Stimulated activated CD4-positive, alpha-beta T cell treated with anti-CD3 and anti-CD28 coated beads, Interleukin-4, amount 100 ng/mL, for 48 hours (primary cell): Measurements from ENCODE around the gene EFCAB8.
A peak's percentile ranks its signal among the peaks of the same experiment; 100 is the strongest.

Experiments used
- DNase-seq, 2 donors: peaks; one replicate each; pipeline ENCODE4 v3.0.0-alpha.2; 2020; ENCODE audit warnings: low read depth in 2 of 2

EFCAB8 gene

DNA sequence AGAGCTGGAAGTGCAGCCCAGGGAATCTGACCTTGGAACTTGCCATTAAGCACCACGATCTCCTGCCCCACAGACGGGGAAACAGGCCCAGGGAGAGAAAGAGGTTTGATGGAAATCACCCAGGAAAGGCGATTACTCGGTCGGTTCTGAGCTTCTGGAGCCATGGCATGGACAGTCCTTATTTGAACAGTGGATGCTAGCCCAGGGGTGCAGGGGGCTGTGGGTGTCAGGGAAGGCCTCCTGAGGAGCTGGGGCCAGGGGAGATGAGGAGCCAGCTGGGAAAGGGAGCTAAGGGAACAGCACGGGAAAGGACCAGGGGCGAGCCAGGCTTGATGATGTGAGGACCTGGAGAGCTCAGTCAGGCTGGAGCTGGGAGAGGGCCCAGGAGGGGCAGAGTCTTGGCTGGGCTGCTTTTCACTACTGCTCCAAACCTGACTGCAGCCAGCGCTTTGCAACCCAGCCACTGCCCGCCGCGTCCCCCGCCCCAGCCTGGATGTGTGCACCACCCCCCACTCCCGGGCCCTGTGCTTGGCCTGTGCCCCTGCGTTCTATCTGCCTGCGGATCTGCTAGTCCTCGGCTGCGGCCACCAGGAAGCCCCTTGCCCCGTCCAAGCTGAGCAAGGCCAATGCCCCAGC lies 127.7 kb downstream of the EFCAB8 start:
- DNase-seq = no peak

DNA sequence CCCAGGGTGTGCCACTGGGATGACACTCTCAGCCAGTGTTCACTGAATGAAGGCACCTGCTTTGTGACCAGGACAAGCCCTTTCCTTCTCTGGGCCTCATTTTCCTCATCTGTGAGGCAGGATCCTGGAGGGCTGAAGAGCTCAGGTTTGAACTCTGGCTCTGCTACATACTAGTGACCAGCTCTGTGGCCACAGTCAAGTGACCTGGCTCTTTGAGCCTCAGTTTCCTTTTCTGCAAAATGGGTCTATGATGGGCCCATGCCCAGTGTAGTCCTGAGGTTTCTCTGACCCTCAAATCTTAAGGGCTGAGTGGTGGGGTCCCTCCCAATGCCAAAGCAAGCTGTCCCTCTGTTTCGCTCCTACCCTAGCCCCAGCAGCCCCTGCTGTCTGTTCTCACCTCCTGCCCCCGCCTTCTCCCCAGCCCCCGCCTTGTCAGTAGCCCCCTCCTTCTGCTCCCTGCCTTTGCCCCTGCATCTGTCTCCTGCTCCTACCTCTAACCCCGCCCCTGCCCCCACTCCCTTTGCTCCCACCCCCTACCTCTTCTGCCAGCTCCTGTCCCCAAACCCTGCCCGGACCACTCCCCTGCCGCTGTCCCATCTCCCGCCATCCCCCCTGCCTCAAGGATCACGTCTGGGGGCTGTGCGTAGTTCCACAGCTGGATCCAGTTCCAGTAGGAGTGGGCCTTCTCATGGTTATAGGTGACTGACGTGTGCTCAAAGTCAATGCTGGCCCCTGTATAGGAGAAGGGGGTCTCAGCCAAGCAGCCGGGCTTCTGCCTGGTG lies 128.5 kb downstream of the EFCAB8 start:
- DNase-seq = no peak

DNA sequence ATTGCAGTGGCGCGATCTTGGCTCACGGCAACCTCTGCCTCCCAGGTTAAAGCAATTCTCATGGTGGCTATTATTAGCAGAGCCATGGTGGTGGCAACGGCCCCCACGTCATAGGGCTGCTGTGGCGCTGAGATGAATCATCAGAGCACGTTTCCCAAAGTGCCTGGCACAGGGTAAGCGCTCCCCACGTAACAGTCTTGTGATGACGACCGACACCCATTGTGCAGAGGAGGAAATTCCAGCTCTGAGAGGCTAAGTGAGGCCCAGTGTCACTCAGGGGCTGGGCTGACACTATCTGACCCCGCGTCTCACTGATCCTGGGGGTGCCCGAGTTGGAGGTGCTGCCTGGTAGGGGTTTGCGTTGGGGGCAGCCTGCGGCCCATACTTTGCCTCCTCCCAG lies 129.3 kb downstream of the EFCAB8 start:
- DNase-seq = no peak

DNA sequence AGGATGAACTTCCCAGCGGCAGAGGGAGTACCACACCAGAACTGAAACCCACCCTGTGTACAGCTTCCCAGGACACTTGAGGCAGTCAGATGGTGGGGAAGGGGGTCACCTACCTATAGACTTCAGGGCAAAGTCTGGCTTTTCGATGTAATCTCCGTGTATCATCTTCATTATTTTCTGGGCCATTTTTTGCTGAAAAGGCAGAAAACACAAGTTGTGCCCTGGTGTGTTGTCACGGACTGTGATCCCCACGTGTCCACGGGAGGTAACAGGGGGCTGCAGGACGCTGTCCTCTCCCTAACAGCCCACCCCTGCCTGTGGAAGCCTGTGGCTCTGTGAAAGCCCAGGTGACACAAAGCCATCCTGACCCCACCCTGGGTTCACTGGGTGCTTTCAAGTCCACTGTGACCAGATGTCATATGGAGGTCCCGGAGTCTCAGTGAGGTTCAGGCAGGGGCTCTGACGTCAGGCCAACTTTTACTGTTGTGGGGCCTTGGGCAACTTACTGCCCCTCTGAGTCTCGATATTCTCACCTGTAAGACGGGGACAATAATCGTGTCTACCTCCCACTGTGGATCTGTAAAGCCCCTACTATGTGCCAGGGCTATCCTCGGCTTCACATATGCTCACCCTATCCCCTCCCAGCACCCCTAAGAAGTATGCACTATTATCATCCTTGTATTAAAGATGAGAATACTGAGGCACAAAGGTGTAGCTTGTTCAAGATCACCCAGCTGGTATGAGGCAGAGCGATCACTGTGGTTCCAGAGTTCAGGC lies 131.0 kb downstream of the EFCAB8 start:
- DNase-seq = no peak

DNA sequence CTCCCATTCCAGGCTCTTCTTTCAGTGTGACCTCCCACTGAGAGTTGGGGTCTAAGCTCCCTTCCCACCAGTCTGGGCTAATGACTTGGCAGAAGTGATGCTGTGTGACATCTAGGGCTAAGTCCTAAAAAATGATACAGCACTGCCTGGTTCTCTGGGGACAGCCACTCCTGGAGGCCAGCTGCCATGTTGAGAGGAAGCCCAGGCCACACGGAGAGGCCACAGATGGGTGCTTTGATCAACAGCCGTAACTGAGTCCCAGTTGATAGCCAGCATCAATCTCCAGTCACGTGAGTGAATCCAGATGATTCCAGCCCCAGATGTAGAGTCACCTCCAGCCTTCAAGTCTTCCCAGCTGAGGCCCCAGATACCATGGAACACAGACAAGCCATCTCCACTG lies 131.7 kb downstream of the EFCAB8 start:
- no peak for DNase-seq

DNA sequence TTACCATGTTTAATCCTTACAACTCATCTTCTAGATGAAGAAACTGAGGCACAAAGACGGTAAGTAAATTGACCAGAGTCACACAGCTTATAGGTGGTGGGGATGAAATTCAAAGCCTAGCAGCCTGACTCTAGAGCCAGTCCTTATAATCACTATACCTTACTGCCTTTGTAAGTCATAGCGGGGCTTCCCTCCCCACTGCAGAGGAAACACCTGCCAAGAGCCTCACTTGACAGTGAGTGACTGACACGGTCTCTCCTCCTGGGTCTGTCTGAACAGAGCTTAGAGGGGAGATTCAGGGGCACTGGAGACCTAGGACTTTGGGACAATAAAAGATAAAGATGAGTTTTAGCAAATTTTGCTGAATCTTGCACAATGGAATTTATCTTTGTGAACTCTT lies 132.7 kb downstream of the EFCAB8 start:
- DNase-seq = no peak

DNA sequence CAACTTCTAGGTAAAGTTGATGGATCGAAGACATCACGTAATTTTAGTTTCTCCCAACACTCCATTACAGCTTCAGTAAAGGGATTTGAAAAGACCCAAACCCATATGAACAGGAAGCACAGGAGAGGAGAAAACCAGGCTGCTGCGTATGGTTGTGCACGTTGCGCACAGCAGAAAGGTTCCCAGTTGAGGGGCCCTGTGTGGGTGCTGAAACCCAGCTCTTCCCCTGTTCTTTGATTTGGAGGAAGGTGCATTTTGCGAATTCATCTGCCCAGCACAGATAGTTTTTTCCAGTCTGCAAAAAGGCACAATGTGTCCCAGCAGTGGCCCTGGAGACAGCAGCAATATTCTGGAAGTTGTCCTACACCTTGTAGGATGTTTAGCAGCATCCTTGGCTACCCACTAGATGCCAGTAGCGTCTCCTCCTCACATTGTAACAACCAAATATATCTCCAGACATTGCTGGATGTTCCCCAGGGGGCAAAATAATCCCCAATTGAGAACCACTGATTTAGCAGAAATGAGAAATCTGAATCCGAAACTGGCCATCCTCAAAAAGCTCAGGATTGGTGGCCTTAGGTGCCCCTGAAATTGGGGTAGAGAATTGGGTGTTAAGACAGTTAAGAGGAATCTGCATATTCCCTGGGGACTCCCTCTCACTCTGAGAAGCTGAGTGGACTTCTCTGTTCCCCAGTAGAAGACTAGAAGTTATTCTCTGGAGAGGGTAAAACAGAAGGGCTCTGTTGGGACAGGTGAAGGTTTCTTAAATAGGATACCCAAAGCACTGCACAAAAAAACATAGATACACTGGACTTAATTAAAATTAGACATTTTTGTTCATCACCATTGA lies 133.3 kb downstream of the EFCAB8 start:
- DNase-seq = no peak

DNA sequence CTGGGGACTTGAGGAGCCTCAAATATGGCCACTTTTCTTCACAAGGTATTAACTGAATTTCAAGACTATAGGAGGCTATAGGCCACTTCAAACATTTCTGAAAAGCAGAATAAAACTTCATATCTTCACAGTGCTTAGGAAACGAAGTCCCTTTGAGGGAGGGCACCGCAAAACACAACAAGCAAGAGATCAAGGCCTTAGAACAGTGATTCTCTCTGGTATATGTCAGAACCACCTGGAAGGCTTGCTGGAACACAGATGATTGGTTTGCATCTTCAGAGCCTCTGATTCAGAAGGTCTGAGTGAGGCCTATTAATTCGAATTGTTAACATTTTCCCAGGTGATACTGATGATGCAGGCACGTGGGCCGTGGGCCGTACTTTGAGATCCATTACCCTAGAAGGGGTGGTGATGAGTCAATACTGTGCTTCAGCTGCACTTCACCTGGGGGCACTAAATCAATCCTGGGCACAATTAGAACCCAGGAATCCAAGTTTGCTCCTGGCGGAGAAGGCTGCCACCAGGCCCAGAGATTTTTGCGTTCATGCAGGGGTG lies 134.8 kb downstream of the EFCAB8 start:
- DNase-seq = no peak

DNA sequence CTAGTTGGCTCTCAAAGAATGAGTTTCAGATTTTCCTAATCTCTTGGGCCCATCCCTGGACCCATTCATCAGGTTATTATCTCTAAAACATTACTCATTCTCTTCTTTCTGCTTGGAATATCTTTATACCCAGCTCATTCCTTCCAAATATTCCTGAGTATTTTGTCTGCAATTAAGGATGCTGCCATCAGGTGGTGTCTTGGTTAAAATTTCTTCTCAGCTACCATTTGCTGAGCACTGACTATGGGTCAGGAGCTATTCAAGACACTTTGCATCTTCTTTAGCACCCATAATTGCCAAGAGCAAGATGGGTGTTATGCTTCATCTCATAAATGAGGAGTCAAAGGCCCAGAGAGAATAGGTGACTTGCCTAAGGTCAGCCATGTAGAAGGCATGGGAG lies 137.1 kb downstream of the EFCAB8 start:
- DNase-seq = no peak

DNA sequence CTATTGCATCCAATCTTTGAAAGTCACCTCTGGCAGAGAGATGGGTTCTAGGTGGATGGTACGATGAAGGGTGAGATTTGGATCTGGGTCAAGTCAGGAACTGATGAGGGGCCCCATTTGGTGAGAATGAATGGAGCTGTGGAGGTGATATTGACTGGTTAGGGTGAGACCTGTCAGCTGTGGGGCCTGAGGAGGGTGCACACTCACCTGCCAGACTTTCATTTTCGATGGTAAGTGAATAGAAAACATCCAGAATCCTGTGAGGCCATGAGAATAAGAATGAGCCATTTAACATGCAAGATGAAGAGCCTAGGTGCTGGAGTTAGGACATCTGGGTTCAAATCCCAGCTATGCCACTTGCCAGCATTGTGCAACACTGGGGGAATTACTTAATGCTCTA lies 138.7 kb downstream of the EFCAB8 start:
- DNase-seq = no peak

DNA sequence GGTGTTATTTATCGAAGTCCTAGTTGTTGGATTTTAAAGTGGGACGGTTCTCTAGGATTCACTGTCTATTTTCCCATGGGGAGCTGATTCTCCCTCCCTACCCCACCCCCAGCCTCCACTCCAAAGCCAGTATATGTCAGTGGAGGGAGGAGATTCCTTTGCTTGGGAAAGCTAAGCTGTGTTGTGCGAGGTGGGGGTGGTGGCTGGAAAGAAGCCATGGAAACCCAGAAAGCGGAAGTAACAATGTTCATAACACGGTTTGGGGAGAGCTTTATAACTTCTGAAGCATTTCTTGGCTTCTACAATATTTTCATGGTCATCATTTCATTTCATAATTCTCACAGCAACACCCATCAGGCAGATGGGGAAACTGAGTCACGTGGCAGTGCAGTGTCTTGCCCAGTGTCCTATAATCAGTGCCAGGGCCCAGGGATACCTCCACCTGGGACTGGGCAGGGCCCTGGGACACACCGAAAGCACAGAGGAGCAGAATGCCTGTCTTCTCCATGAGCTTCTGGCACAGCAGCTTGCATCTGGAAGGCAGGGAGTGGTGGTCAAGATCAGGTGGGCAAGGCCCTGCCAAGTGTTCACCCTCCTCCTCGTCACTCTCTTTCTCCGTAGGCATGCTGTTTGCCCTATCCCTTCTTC lies 141.0 kb downstream of the EFCAB8 start:
- DNase-seq = no peak

DNA sequence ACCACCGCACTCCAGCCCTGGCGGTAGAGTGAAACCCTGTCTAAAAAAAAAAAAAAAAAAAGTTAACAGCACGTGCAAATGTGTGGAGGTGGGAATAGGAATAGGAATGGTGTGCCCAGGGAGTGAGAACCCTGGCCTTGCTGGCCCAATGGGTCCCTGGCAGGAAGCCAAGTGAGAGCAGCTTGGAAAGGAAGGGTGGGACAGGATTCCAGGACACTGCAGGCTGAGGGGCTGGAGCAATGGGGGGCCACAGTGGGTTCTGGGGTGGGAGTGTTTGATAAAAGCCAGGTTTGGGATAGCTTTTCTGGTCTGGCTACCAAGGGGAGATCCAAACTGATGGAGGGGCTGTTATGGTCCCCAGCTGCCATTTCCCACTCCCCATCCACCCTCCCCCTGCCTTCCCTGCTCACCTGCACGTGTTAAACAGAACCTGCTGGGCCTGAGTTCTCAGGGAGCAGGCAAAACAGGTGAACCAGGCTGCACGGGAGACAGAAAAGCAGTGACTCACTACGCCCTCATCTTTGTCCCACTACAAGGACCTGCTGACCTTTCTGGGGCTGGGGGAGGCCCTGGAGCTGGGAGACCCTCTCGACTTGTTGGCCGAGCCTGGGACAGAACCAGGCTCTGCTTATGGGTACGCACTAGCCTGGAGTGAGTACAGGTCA lies 142.2 kb downstream of the EFCAB8 start:
- no peak for DNase-seq

DNA sequence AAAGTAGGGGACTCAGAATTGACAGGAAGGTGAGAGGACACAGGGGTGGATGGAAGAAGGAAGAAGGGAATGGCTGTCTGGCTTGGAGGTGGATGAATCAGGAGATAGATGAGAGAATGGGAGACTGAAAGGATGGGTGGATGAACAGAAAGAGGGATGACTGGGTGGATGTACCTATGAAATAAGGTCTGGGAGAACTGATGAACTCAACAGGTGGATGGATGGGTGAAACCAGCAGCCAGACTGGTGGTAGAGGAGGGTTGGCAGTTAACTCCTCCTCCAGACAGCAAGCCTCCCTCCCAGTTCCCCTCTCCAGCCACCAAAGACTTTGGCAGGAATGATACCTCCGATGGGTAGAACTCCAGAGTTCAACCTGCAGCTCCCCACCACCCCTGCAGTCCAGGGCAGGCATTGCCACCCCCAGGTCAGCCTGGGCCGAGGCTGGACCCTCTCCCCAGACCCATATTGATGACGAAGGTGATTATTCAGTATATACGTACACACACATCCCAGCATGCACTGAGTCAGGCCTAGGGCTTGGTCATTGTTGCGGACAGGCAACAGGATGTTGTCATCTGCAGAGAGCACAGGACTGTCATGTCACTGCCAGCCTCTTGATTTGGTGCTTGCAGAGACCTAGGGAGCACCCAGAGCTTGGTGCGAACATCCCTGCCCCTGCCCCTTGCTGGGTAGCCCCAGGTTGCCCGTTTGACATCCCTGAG lies 143.5 kb downstream of the EFCAB8 start:
- DNase-seq = no peak

DNA sequence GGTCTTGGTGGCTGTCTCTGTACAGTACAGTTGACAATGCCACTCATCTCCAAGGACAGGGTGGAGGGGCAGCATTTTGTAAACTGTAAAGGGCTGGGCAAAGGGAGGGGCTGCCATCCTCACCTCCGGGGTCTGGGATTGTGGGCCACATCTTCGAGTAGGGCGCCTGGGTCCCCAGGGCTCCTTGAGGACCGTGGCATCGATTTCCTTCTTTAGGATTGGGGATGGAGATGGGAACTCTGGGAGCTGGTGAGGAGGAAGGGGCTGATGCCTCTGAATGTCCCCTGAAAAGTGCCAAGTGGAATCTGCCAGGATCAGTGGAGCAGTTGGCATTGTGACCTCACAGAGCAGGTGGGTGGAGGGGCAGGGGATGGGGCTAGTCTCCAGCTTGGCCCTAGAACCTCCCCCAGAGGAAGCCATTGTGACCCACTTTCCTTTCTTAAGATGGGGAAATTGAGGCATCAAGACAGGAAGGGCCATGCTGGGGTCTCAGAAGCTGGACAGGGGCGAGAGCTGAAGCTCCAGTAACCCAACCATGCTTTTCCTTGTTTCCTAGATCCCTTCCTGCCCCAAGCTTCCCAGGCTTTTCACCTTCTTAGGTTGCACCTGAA lies 145.5 kb downstream of the EFCAB8 start, which contains the start of gene SUN5:
Gene SUN5, minus strand, starts transcription at position 293 of the 611 bp plus-strand sequence. Its CDS starts 93 bp downstream, at position 200.
- no peak for DNase-seq

DNA sequence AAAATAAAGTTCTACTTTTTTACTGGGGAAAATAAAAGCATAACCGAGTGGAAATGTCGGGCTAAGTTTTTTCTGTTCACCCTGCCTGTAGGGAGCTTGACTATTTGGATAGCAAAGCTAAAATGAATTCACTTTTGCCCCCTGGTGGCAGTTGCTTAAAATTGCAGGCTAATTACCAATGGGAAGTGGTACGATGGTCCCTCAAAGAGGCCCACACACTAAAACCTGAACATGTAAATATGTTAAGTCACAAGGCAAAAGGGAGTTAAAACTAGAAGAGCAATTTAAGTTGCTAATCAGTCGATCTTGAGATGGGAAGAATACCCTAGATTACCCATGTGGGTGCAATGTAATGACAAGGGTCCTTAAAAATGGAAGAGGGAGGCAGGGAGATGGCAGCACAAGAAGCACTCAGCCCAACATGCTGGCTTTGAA lies 146.4 kb downstream of the EFCAB8 start:
- peak in 1 of 2 donors; percentile 15 for DNase-seq

DNA sequence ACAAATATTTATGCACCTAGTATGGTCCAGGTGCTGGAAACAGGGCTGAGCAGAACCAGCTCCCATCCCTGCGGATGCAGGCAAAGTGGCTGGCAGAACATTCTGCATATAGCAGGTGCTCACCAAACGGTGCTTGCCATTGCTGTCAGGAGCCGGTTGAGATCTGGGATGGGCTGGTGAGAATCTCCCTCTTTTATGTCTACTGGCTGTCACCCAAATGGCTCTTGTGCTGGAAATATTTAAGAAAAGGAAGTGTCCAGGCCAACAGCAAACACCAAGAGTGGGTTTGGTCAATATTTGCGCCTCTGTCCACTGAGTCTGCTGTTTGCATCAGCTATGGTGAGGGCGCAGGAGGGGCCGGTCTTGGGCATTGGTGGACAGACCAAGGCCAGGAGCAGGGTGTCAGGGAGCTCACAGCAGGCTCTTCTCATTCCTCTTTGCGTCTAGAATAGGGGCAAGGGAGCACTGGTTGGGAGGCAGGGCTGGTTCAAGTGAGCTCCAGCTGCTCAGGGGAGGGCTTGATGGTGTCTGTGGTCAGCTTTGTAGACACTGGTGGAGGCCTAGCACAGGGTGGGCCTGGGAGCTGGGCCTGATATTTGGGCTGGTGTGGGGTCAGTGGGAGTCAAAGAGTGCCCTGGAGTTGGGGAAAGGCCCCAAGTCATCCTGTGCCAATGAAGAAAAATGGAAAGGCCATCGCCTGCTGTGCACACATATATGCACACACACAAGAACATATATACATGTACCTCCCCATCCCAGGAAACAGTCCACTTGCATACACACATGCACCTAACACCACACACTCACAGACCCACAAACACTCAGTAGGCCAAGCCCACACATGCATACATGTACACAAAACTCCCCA lies 147.4 kb downstream of the EFCAB8 start:
- no peak for DNase-seq

DNA sequence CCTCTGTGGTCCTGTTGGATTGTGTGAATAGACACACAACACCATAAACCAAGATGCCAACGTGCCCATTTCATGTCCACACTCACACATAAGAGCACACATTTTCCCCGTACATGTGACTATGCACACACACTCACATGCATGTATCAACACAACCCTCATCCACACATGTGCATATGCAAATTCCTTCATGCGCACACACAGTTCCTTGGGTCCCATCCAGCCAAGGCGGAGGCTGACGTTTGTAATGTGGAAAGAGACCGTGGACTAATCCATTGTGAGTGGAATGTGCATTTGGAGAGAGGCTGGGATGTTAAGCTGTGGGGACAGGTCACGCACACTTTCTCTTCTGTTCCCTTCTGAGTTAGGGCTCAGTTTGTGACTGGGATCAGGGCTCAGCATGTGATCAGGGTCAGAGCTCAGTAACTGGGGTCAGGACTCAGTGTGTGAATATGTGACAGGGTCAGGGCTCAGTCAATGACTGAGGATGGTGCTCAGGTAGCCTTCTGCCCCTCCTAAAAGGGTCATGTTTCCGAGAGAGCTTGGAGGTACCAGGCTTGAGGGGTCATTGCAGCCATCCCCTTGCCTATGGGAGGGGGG lies 148.2 kb downstream of the EFCAB8 start:
- DNase-seq = no peak
